ENCODE data around the gene DNAH14.

Gene DNAH14

GRCh38 chr1:225366018-225366417 lies 436.5 kb downstream of the DNAH14 start:
- TF ChIP-seq CTCF (IDR thresholded peaks at IDR 0.05; ENCODE audit: borderline replicate concordance, insufficient read depth, low read depth, low read length): no peak

GRCh38 chr1:225366552-225366951 lies 437.1 kb downstream of the DNAH14 start:
- no peak overlapping the region for H3K4me3 ChIP-seq (ENCODE audit: low read depth, low read length)
- TF ChIP-seq CTCF (IDR thresholded peaks at IDR 0.05; ENCODE audit: borderline replicate concordance, insufficient read depth, low read depth, low read length): no peak

More at GRCh38 chr1:225366018-225366417, 436.5 kb downstream of the DNAH14 start:
- no peak overlapping the region for H3K4me3 ChIP-seq (ENCODE audit: low read depth, low read length)

- no peak overlapping the region for H3K4me3 ChIP-seq (ENCODE audit: low read depth, low read length)
- no peak for TF ChIP-seq CTCF (IDR thresholded peaks at IDR 0.05; ENCODE audit: borderline replicate concordance, insufficient read depth, low read depth, low read length)
Measured at GRCh38 chr1:225368036-225368552, 438.6 kb downstream of the DNAH14 start.

GRCh38 chr1:225371366-225372010 lies 442.0 kb downstream of the DNAH14 start:
- H3K4me3 ChIP-seq (ENCODE audit: low read depth, low read length): no peak overlapping the region
- no peak for TF ChIP-seq CTCF (IDR thresholded peaks at IDR 0.05; ENCODE audit: borderline replicate concordance, insufficient read depth, low read depth, low read length)

- TF ChIP-seq CTCF (IDR thresholded peaks at IDR 0.05; ENCODE audit: borderline replicate concordance, insufficient read depth, low read depth, low read length): no peak
Measured at GRCh38 chr1:225373155-225373554, 443.7 kb downstream of the DNAH14 start.

GRCh38 chr1:225374996-225375395 lies 445.5 kb downstream of the DNAH14 start:
- no peak for TF ChIP-seq CTCF (IDR thresholded peaks at IDR 0.05; ENCODE audit: borderline replicate concordance, insufficient read depth, low read depth, low read length)
- no peak overlapping the region for H3K4me3 ChIP-seq (ENCODE audit: low read depth, low read length)

More at GRCh38 chr1:225373155-225373554, 443.7 kb downstream of the DNAH14 start:
- H3K4me3 ChIP-seq (ENCODE audit: low read depth, low read length): no peak overlapping the region

GRCh38 chr1:225378880-225379279 lies 449.4 kb downstream of the DNAH14 start:
- TF ChIP-seq CTCF (IDR thresholded peaks at IDR 0.05; ENCODE audit: borderline replicate concordance, insufficient read depth, low read depth, low read length): no peak
- H3K4me3 ChIP-seq (ENCODE audit: low read depth, low read length): no peak overlapping the region
